Chondrocyte (in vitro differentiated cells): ENCODE results near the gene RARB. TPM values are rescaled to one million over a fixed set of nuclear protein-coding genes. Genes with fewer than 3 reads are reported as not detected.

Source experiments
- DNase-seq: peaks from one replicate; pipeline ENCODE4 v3.0.0; 2021; ENCODE audit warnings: mixed read lengths, low spot score
- H3K27ac Mint-ChIP-seq: one replicate; pipeline ENCODE4 v1.8.0; 2021; ENCODE audit warnings: mild to moderate bottlenecking, moderate library complexity, mixed read lengths; ENCODE audit not compliant: unreplicated experiment
- H3K27me3 Mint-ChIP-seq: 2 replicates; pipeline ENCODE4 v1.8.0; 2021; ENCODE audit warnings: low read depth, mixed read lengths
- H3K36me3 Mint-ChIP-seq: 2 replicates; pipeline ENCODE4 v1.8.0; 2021; ENCODE audit warnings: low read depth, mixed read lengths
- H3K4me1 Mint-ChIP-seq: 2 replicates; pipeline ENCODE4 v1.8.0; 2021; ENCODE audit warnings: low read depth, mild to moderate bottlenecking, mixed read lengths
- H3K4me3 Mint-ChIP-seq: one replicate; pipeline ENCODE4 v1.8.0; 2021; ENCODE audit warnings: mild to moderate bottlenecking, moderate library complexity, mixed read lengths; ENCODE audit not compliant: unreplicated experiment
- H3K9me3 Mint-ChIP-seq: 2 replicates; pipeline ENCODE4 v1.8.0; 2021; ENCODE audit warnings: low read depth, mixed read lengths
- total RNA-seq: library from RNA; stranded (reverse); gene quantifications from 3 replicates; pipeline ENCODE4 v1.2.1, GENCODE V29; 2021
- TF ChIP-seq, protein P1 (sequence below): fragments of 200-600 bp; sonication (generic); IDR thresholded peaks from 2 replicates; pipeline ENCODE4 v1.5.0; 2021; ENCODE audit warnings: antibody characterized with exemption, mild to moderate bottlenecking, moderate library complexity

RARB gene
- total RNA-seq, 1 donor from 2014 or later, result 5.9 TPM

DNA sequence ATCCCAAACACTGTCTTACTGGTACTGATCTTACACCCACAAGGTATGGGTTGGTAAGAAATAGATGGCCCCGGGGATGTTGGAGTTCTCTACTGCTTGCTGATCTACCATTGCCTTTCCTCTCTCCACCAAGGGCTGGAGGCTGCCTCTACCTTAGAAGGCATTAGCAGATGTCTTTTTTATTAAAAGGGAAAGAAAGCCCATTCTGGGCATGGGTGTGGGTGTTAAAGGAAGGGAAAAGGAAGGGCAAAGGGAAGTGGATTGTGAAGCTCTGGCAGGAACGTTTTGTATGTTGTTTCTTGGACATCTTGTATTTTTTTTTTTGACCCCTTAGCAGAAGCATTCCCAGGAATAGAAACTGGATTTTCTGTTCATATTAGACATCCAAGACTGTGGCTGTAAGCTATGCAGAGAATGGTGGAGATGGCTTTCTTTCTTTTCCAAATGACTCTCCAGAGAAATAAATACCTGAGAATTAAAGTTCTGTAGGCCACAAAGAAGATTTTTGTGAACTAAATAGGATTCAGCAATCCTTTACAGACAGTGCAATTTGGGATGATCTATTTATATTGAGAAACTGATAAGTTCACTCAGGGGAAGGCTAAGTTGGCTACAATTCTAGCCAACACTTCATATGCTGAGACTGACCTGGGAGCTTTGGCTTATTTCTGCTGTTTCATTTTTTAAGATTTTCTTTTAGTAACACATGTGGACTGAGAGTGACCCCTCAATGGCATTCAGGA lies 127.8 kb downstream of the RARB start:
- H3K27ac Mint-ChIP-seq, result no peak overlapping the region
- H3K9me3 Mint-ChIP-seq, result peaks cover 2% of the 10 kb centered on the region
- no peaks in the 10 kb centered on the region for H3K27me3 Mint-ChIP-seq
- H3K4me1 Mint-ChIP-seq, result peaks cover 14% of the 10 kb centered on the region
- TF ChIP-seq, protein P1, sequence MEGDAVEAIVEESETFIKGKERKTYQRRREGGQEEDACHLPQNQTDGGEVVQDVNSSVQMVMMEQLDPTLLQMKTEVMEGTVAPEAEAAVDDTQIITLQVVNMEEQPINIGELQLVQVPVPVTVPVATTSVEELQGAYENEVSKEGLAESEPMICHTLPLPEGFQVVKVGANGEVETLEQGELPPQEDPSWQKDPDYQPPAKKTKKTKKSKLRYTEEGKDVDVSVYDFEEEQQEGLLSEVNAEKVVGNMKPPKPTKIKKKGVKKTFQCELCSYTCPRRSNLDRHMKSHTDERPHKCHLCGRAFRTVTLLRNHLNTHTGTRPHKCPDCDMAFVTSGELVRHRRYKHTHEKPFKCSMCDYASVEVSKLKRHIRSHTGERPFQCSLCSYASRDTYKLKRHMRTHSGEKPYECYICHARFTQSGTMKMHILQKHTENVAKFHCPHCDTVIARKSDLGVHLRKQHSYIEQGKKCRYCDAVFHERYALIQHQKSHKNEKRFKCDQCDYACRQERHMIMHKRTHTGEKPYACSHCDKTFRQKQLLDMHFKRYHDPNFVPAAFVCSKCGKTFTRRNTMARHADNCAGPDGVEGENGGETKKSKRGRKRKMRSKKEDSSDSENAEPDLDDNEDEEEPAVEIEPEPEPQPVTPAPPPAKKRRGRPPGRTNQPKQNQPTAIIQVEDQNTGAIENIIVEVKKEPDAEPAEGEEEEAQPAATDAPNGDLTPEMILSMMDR, result no peak
- H3K36me3 Mint-ChIP-seq, result peaks cover 2% of the 10 kb centered on the region
- H3K4me3 Mint-ChIP-seq, result no peak overlapping the region
- no peak for DNase-seq

DNA sequence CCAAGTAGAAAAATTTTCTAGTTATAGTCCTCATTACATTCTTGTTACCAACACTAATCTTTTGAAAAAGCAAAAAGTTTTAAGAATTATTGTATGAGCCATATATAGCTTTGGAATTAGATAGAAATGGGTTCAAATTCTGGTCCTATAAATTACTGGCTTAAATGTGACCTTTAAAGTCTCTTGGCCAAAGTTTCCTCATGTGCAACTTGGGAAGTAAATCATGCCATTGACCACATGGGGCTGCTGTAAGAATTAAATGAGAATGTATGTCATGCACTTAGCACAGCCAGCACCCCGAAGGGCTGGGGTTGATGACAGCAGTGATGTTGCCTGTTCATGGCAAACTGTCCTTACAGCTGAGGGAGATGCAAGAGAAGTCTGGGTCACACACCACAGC lies 128.4 kb downstream of the RARB start:
- Mint-ChIP-seq H3K9me3 (no peaks in the 10 kb centered on the region), H3K27ac (no peak overlapping the region), H3K4me3 (no peak overlapping the region), H3K36me3 (no peaks in the 10 kb centered on the region), H3K4me1 (peaks cover 14% of the 10 kb centered on the region), H3K27me3 (no peaks in the 10 kb centered on the region)
- TF ChIP-seq, protein P1, result peak; percentile 32
- DNase-seq, result no peak

DNA sequence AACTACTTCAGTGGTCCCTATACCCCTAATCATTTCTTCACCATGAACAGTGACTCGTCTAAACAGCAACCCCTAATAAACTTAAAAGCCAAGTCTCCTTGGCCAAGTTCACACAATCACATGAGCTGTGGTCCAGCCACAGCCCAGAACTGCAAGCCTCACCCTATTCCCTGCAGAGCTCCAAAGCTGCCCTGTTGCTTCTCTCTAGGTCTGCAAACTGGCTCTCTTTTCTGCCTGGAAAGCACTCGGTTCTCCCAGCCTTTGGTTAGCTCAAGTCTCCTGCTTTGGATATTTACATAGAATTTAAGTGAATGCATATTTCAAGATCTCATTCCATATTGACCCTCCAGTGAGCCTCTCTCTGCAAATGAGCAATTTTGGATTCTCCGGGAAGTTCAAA lies 129.6 kb downstream of the RARB start:
- Mint-ChIP-seq H3K4me3 (no peak overlapping the region), H3K36me3 (no peaks in the 10 kb centered on the region), H3K4me1 (peaks cover 14% of the 10 kb centered on the region), H3K27me3 (no peaks in the 10 kb centered on the region), H3K9me3 (no peaks in the 10 kb centered on the region), H3K27ac (no peak overlapping the region)
- TF ChIP-seq, protein P1, result no peak
- no peak for DNase-seq

DNA sequence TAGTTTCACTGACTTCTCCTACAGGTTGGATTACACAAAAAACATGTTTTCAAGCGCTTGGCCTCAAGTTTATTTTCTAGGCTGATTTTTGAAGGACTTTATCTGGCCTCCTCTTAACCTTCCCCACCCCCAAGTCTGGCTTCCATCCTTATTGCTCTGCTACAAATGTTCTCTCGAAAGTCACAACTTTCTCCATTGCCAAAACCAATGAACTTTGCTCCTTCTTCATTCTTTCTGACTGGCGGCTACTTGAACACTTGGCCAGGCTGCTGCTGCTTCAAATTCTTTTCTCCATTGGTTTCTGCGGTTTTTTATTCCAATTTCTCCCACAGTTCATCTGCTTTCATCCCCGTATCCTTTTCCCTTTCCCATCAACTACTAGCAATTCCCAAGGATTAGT lies 130.1 kb downstream of the RARB start:
- TF ChIP-seq, protein P1, result no peak
- no peak for DNase-seq
- no peaks in the 10 kb centered on the region for H3K36me3 Mint-ChIP-seq
- no peak overlapping the region for H3K4me3 Mint-ChIP-seq
- no peak overlapping the region for H3K27ac Mint-ChIP-seq
- no peaks in the 10 kb centered on the region for H3K27me3 Mint-ChIP-seq
- H3K4me1 Mint-ChIP-seq, result peaks cover 14% of the 10 kb centered on the region
- no peaks in the 10 kb centered on the region for H3K9me3 Mint-ChIP-seq

DNA sequence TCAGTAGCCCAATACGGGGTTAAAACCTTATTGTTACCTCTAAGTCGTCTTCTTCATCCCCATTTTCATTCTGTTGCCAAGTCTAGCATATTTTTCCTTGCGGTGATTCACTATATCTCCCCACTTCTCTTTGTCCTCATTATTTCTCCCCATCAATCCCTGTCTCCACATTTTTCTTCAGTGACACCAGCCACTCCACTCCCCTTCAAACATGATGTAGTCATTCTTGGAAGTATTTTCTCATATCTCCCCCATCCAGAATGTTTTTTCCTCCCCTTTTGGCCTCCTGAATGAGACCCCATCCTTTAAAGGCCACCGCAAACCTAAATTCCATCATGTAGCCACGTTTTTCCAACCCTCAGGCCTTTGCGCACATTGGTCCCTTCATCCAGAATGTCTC lies 130.7 kb downstream of the RARB start:
- Mint-ChIP-seq H3K27me3 (no peaks in the 10 kb centered on the region), H3K4me1 (peaks cover 14% of the 10 kb centered on the region), H3K4me3 (no peak overlapping the region), H3K27ac (no peak overlapping the region), H3K36me3 (no peaks in the 10 kb centered on the region), H3K9me3 (no peaks in the 10 kb centered on the region)
- TF ChIP-seq, protein P1, result no peak
- no peak for DNase-seq
